HCT116 (cell line): Measurements from ENCODE around the gene NPW.

Experiments used
- EGR1 ChIP-seq: IDR thresholded peaks from 2 replicates; pipeline ENCODE4 v1.6.1; 2012; ENCODE audit warnings: low read depth
- POLR2A ChIP-seq: IDR thresholded peaks from 2 replicates; pipeline ENCODE4 v1.7.0; 2011; ENCODE audit warnings: borderline replicate concordance; ENCODE audit not compliant: insufficient read depth, insufficient read length; ENCODE audit errors: extremely low read depth
- POLR2AphosphoS5 ChIP-seq: IDR thresholded peaks from 2 replicates; pipeline ENCODE4 v1.6.1; 2011; ENCODE audit warnings: mild to moderate bottlenecking, low read depth, low read length, moderate library complexity
- RAD21 ChIP-seq: IDR thresholded peaks from 2 replicates; pipeline ENCODE4 v1.6.1; 2012; ENCODE audit warnings: low read depth, mild to moderate bottlenecking
- SRF ChIP-seq: IDR thresholded peaks from 2 replicates; pipeline ENCODE4 v1.6.1; 2012; ENCODE audit warnings: low read depth
- TCF7L2 ChIP-seq: IDR thresholded peaks from 2 replicates; pipeline ENCODE4 v1.7.0; 2011; ENCODE audit warnings: borderline replicate concordance, inconsistent platforms; ENCODE audit not compliant: insufficient read depth, insufficient read length; ENCODE audit errors: extremely low read depth
- YY1 ChIP-seq: IDR thresholded peaks from 2 replicates; pipeline ENCODE4 v1.6.1; 2011; ENCODE audit warnings: low read length, low read depth, moderate library complexity, mild to moderate bottlenecking; ENCODE audit not compliant: insufficient replicate concordance; ENCODE audit errors: extremely low read depth
- TF ChIP-seq, protein P1 (sequence below), 3 experiments: fragments of 200-600 bp in 1 of 3; sonication (generic) in 1 of 3; IDR thresholded peaks in 2 of 3; conservative IDR thresholded peaks in 1 of 3; 2 replicates each; pipeline ENCODE4 v1.5.1; 2012 to 2017; ENCODE audit warnings: low read depth in 2 of 3, low read length in 2 of 3, antibody characterized with exemption in 1 of 3, borderline replicate concordance in 1 of 3, control low read depth in 1 of 3, mild to moderate bottlenecking in 1 of 3, mixed read lengths in 1 of 3, mixed run types in 1 of 3, moderate library complexity in 1 of 3; ENCODE audit not compliant: insufficient read depth in 1 of 3
- TF ChIP-seq, protein P2 (sequence below): IDR thresholded peaks from 2 replicates; pipeline ENCODE4 v1.6.1; 2012
- TF ChIP-seq, protein P3 (sequence below): IDR thresholded peaks from 2 replicates; pipeline ENCODE4 v1.6.1; 2012; ENCODE audit warnings: low read depth
- TF ChIP-seq, protein P4 (sequence below): IDR thresholded peaks from 2 replicates; pipeline ENCODE4 v1.6.1; 2011; ENCODE audit warnings: mild to moderate bottlenecking, low read length, moderate library complexity; ENCODE audit not compliant: insufficient replicate concordance; ENCODE audit errors: extremely low read depth

DNA sequence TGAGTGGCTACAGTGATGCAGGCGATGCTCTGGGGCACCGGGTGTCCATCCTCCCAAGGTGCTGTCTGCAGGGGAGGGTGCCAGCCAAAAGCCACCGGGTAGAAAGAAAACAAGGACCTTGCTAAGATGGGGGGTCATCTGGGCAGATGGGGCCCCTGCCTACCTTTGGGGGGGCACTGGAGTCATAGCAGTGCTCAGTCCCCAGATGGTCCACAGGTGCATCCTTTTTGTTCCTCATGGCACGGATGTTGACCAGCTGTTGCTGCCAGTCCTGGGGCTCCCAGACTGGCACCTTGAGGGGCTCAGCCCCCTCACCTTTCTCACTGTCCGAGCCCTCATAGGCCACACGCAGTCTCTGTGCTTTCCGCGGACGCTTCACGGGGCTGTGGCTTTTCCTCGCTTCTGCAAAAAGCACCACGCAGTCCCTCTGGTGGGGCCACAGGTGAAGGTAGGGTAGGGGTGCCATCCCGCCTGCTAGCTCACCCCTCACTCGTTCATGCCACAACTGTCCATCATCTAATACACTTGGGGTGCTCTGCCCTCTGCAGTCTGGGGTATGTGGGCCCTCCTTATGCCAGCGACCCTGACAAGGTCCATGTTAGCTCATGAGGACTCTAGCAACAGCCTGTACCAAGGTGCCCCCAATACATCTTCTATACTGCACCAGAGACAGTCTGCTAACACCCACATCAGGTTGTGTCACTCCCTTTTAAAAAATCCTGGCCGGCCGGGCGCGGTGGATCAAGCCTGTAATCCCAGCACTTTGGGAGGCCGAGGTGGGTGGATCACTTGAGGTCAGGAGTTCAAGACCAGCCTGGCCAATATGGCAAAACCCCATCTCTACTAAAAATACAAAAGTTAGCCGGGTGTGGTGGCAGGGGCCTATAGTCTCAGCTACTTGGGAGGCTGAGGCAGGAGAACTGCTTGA is 26.6 kb downstream of the NPW start:
- TF ChIP-seq, protein P1, sequence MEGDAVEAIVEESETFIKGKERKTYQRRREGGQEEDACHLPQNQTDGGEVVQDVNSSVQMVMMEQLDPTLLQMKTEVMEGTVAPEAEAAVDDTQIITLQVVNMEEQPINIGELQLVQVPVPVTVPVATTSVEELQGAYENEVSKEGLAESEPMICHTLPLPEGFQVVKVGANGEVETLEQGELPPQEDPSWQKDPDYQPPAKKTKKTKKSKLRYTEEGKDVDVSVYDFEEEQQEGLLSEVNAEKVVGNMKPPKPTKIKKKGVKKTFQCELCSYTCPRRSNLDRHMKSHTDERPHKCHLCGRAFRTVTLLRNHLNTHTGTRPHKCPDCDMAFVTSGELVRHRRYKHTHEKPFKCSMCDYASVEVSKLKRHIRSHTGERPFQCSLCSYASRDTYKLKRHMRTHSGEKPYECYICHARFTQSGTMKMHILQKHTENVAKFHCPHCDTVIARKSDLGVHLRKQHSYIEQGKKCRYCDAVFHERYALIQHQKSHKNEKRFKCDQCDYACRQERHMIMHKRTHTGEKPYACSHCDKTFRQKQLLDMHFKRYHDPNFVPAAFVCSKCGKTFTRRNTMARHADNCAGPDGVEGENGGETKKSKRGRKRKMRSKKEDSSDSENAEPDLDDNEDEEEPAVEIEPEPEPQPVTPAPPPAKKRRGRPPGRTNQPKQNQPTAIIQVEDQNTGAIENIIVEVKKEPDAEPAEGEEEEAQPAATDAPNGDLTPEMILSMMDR (IDR thresholded peaks at IDR 0.05 in 2 of 3, conservative IDR thresholded peaks at IDR 0.05 in 1 of 3; ENCODE audit: borderline replicate concordance in 1 of 3, insufficient read depth in 1 of 3, low read depth in 2 of 3, low read length in 2 of 3): no peak
- TF ChIP-seq POLR2A (no peak), YY1 (no peak), TCF7L2 (no peak), POLR2AphosphoS5 (no peak), RAD21 (no peak), SRF (no peak), EGR1 (no peak)
- TF ChIP-seq, protein P2, sequence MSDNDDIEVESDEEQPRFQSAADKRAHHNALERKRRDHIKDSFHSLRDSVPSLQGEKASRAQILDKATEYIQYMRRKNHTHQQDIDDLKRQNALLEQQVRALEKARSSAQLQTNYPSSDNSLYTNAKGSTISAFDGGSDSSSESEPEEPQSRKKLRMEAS: no peak
- TF ChIP-seq, protein P3, sequence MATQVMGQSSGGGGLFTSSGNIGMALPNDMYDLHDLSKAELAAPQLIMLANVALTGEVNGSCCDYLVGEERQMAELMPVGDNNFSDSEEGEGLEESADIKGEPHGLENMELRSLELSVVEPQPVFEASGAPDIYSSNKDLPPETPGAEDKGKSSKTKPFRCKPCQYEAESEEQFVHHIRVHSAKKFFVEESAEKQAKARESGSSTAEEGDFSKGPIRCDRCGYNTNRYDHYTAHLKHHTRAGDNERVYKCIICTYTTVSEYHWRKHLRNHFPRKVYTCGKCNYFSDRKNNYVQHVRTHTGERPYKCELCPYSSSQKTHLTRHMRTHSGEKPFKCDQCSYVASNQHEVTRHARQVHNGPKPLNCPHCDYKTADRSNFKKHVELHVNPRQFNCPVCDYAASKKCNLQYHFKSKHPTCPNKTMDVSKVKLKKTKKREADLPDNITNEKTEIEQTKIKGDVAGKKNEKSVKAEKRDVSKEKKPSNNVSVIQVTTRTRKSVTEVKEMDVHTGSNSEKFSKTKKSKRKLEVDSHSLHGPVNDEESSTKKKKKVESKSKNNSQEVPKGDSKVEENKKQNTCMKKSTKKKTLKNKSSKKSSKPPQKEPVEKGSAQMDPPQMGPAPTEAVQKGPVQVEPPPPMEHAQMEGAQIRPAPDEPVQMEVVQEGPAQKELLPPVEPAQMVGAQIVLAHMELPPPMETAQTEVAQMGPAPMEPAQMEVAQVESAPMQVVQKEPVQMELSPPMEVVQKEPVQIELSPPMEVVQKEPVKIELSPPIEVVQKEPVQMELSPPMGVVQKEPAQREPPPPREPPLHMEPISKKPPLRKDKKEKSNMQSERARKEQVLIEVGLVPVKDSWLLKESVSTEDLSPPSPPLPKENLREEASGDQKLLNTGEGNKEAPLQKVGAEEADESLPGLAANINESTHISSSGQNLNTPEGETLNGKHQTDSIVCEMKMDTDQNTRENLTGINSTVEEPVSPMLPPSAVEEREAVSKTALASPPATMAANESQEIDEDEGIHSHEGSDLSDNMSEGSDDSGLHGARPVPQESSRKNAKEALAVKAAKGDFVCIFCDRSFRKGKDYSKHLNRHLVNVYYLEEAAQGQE: no peak
- TF ChIP-seq, protein P4, sequence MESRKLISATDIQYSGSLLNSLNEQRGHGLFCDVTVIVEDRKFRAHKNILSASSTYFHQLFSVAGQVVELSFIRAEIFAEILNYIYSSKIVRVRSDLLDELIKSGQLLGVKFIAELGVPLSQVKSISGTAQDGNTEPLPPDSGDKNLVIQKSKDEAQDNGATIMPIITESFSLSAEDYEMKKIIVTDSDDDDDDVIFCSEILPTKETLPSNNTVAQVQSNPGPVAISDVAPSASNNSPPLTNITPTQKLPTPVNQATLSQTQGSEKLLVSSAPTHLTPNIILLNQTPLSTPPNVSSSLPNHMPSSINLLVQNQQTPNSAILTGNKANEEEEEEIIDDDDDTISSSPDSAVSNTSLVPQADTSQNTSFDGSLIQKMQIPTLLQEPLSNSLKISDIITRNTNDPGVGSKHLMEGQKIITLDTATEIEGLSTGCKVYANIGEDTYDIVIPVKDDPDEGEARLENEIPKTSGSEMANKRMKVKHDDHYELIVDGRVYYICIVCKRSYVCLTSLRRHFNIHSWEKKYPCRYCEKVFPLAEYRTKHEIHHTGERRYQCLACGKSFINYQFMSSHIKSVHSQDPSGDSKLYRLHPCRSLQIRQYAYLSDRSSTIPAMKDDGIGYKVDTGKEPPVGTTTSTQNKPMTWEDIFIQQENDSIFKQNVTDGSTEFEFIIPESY: no peak
